ENCODE results near the gene USP6.

- TF ChIP-seq E2F4 (CRISPR knock-in tag; IDR thresholded peaks at IDR 0.05; ENCODE audit: borderline replicate concordance, low read depth) (no peak), CTCF (IDR thresholded peaks at IDR 0.05) (no peak), E2F5 (CRISPR knock-in tag; IDR thresholded peaks at IDR 0.05) (no peak), MAX (CRISPR knock-in tag; IDR thresholded peaks at IDR 0.05) (no peak), NFE2L1 (CRISPR knock-in tag; IDR thresholded peaks at IDR 0.05) (no peak), FOXJ3 (CRISPR knock-in tag; IDR thresholded peaks at IDR 0.05; ENCODE audit: borderline replicate concordance) (no peak), NR2C2 (CRISPR knock-in tag; IDR thresholded peaks at IDR 0.05) (no peak), SOX15 (CRISPR knock-in tag; IDR thresholded peaks at IDR 0.05) (no peak), SMAD3 (CRISPR knock-in tag; IDR thresholded peaks at IDR 0.05; ENCODE audit: borderline replicate concordance) (no peak), ATF2 (CRISPR knock-in tag; IDR thresholded peaks at IDR 0.05; ENCODE audit: borderline replicate concordance, low read depth) (no peak), ESRRA (CRISPR knock-in tag; IDR thresholded peaks at IDR 0.05; ENCODE audit: borderline replicate concordance) (no peak), TCF7 (CRISPR knock-in tag; IDR thresholded peaks at IDR 0.05; ENCODE audit: low read depth) (no peak)
These were observed 95.6 kb downstream of the USP6 start for GRCh38 chr17:5211458-5211857.

Data from WTC11 (cell line).